ENCODE data around the gene IFT81. TPM values are rescaled to one million over a fixed set of nuclear protein-coding genes. Genes with fewer than 3 reads are reported as not detected.

The IFT81 gene
- total RNA-seq, 1 experiment from 2014 or later: 8.5 TPM

DNA sequence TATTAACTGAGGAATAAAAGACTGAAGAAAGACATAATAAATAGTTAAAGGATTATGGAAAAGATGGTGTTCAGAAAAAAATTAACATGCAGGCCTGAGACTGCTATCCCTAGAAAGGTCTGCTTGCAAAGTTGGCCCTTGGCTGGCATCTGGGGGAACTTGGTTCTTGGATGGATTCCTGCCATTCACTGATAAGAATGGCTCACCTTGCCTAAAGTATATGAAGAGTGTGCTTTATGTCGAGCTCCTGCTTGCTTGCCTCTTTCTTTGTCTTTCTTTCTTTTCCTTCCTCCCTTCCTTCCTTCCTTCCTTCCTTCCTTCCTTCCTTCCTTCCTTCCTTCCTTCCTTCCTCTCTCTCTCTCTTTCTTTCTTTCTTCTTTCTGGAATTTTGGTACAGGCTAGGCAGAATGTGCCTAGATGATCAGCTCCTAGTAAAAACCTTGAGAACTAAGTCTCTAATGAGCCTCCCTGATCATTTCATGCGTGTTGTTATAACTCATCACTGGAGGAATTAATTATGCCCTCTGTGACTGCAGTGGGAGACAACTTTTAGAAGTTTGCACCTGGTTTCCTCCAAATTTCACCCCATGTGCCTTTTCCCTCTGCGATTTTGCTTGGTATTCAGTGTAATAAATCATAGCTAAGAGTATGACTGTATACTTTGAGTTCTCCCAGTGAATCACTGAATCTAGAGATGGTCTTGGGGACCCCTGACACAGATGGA lies 44.7 kb downstream of the IFT81 start:
- no TSS peak for BruUV-seq (replicated peaks)
- no peak overlapping the region for H3K27ac Mint-ChIP-seq (ENCODE audit: low read depth, unreplicated experiment)
- H3K36me3 Mint-ChIP-seq (ENCODE audit: insufficient read depth, unreplicated experiment): peaks cover 33% of the 10 kb centered on the region
- no peaks in the 10 kb centered on the region for H3K27me3 Mint-ChIP-seq (ENCODE audit: insufficient read depth, unreplicated experiment)
- ChIA-PET CTCF (no interaction called here), POLR2A (interaction anchor here (0.6 to 1.4 kb wide), 2 partner anchors 13 to 14 kb away, joined by 3 read pairs; no protein-coding TSS in a partner anchor)
- intact Hi-C loops (cut with micrococcal nuclease): no loop called here
- no peak overlapping the region for H3K4me3 Mint-ChIP-seq (ENCODE audit: unreplicated experiment)
- DNase-seq (ENCODE audit: unreplicated experiment): no peak
- no peaks in the 10 kb centered on the region for H3K4me1 Mint-ChIP-seq (ENCODE audit: insufficient read depth, unreplicated experiment)
- TF ChIP-seq, protein P1, sequence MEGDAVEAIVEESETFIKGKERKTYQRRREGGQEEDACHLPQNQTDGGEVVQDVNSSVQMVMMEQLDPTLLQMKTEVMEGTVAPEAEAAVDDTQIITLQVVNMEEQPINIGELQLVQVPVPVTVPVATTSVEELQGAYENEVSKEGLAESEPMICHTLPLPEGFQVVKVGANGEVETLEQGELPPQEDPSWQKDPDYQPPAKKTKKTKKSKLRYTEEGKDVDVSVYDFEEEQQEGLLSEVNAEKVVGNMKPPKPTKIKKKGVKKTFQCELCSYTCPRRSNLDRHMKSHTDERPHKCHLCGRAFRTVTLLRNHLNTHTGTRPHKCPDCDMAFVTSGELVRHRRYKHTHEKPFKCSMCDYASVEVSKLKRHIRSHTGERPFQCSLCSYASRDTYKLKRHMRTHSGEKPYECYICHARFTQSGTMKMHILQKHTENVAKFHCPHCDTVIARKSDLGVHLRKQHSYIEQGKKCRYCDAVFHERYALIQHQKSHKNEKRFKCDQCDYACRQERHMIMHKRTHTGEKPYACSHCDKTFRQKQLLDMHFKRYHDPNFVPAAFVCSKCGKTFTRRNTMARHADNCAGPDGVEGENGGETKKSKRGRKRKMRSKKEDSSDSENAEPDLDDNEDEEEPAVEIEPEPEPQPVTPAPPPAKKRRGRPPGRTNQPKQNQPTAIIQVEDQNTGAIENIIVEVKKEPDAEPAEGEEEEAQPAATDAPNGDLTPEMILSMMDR (IDR thresholded peaks at IDR 0.05; ENCODE audit: unreplicated experiment): no peak
- H3K9me3 Mint-ChIP-seq (ENCODE audit: unreplicated experiment): no peaks in the 10 kb centered on the region

DNA sequence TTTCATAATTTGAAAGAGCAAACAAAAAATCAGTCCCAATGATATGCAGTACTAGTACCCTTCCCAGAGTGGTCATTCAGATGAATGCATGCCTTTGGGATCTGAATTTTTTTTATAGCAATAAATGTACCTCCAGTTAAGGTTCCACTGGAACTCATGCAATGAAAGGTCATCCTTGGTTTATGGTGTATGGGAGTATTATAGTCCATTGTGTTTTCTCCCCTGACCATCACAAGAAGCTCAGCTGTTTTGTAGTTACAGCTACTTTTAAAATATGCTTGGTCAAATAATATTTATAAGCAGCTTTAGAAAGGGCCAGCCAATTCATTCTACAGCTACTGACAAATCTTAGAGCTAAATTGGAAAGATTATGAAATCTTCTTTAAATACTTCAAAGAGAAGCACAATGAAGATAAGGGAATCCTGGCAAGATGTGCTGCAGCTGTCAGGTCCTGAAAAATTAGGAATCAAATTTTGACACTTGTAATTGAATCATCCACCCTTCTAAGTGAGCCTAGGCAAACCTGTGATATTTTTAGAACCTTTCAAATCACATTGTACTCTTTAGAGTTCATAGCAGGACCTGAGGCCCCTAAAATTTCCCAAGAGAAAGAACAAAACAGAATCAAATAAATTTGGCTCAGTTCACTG lies 46.5 kb downstream of the IFT81 start:
- H3K27me3 Mint-ChIP-seq (ENCODE audit: insufficient read depth, unreplicated experiment): no peaks in the 10 kb centered on the region
- H3K4me1 Mint-ChIP-seq (ENCODE audit: insufficient read depth, unreplicated experiment): no peaks in the 10 kb centered on the region
- POLR2A ChIA-PET: interaction anchor here (0.6 kb wide), 1 partner anchor 9 kb away, joined by 3 read pairs; no protein-coding TSS in a partner anchor

GRCh38 chr12:110171186-110171538 lies 47.0 kb downstream of the IFT81 start:
- H3K36me3 Mint-ChIP-seq (ENCODE audit: insufficient read depth, unreplicated experiment): peaks cover 25% of the 10 kb centered on the region
- BruUV-seq (replicated peaks): no TSS peak
- DNase-seq (ENCODE audit: unreplicated experiment): no peak
- CTCF ChIA-PET: no interaction called here
- no peaks in the 10 kb centered on the region for H3K27me3 Mint-ChIP-seq (ENCODE audit: insufficient read depth, unreplicated experiment)
- H3K9me3 Mint-ChIP-seq (ENCODE audit: unreplicated experiment): no peaks in the 10 kb centered on the region
- TF ChIP-seq, protein P1 (IDR thresholded peaks at IDR 0.05; ENCODE audit: unreplicated experiment): no peak
- POLR2A ChIA-PET: no interaction called here
- no peaks in the 10 kb centered on the region for H3K4me1 Mint-ChIP-seq (ENCODE audit: insufficient read depth, unreplicated experiment)
- H3K27ac Mint-ChIP-seq (ENCODE audit: low read depth, unreplicated experiment): no peak overlapping the region
- H3K4me3 Mint-ChIP-seq (ENCODE audit: unreplicated experiment): no peak overlapping the region
- intact Hi-C loops (cut with micrococcal nuclease): no loop called here

More for the DNA sequence above, 46.5 kb downstream of the IFT81 start:
- TF ChIP-seq, protein P1 (IDR thresholded peaks at IDR 0.05; ENCODE audit: unreplicated experiment): no peak
- peaks cover 25% of the 10 kb centered on the region for H3K36me3 Mint-ChIP-seq (ENCODE audit: insufficient read depth, unreplicated experiment)
- no TSS peak for BruUV-seq (replicated peaks)
- intact Hi-C loops (cut with micrococcal nuclease): no loop called here
- H3K4me3 Mint-ChIP-seq (ENCODE audit: unreplicated experiment): no peak overlapping the region
- H3K9me3 Mint-ChIP-seq (ENCODE audit: unreplicated experiment): no peaks in the 10 kb centered on the region
- H3K27ac Mint-ChIP-seq (ENCODE audit: low read depth, unreplicated experiment): no peak overlapping the region
- CTCF ChIA-PET: interaction anchor here (0.7 kb wide), 1 partner anchor 10 kb away, joined by 5 read pairs; no protein-coding TSS in a partner anchor
- no peak for DNase-seq (ENCODE audit: unreplicated experiment)

DNA sequence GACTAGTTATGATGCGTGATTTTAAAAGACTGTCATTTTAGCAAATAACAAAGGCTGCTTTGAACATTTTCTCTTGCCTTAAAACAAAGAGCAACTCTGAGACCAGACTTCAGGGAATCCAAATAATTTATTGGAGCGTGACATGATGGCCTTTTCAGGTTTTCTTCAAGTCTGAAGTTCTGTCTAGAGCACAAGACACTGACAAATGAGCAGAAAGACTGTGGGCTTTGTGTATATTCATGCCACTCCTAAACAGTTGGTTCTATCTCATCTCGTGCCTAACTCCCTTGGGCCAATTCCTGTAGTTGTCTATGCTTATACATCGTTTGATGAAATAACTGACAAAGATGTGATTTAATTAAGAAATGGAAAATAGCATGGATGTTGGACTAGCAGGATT lies 47.5 kb downstream of the IFT81 start:
- Mint-ChIP-seq H3K4me3 (ENCODE audit: unreplicated experiment) (no peak overlapping the region), H3K36me3 (ENCODE audit: insufficient read depth, unreplicated experiment) (peaks cover 25% of the 10 kb centered on the region), H3K27me3 (ENCODE audit: insufficient read depth, unreplicated experiment) (no peaks in the 10 kb centered on the region), H3K9me3 (ENCODE audit: unreplicated experiment) (no peaks in the 10 kb centered on the region), H3K4me1 (ENCODE audit: insufficient read depth, unreplicated experiment) (no peaks in the 10 kb centered on the region), H3K27ac (ENCODE audit: low read depth, unreplicated experiment) (no peak overlapping the region)
- intact Hi-C loops (cut with micrococcal nuclease): no loop called here
- BruUV-seq (replicated peaks): no TSS peak
- TF ChIP-seq, protein P1 (IDR thresholded peaks at IDR 0.05; ENCODE audit: unreplicated experiment): no peak
- POLR2A ChIA-PET: no interaction called here
- DNase-seq (ENCODE audit: unreplicated experiment): no peak
- CTCF ChIA-PET: no interaction called here
